Iris pigment epithelial cell (primary cell): Measurements from ENCODE around the gene MCU.
A peak's percentile ranks its signal among the peaks of the same experiment; 100 is the strongest.

ENCODE experiments used
- DNase-seq: peaks from one replicate; pipeline ENCODE4 v3.0.0-alpha.2; 2011; ENCODE audit warnings: low read depth

The MCU gene

DNA sequence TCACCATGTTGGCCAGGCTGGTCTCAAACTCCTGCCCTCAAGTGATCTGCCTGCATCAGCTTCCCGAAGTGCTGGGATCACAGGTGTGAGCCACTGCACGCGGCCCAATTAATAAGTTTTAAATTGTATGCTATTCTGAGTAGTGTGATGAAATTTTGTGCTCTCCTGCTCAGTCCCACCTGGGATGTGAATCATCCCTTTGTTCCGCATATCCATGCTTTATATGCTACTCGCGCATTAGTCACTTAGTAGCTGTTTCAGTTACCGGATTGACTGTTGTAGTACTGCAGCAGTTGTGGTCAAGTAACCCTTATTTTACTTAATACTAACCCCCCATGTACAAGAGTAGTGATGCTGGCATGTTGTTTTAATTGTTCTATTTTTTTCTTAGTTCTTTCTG, 154.3 kb downstream of the MCU start:
- peak; percentile 89 for DNase-seq

GRCh38 chr10:72847681-72848080, 155.7 kb downstream of the MCU start:
- DNase-seq: peak; percentile 41

- no peak for DNase-seq
Measured at GRCh38 chr10:72850861-72851260, 158.9 kb downstream of the MCU start.

- no peak for DNase-seq
Measured at GRCh38 chr10:72851509-72851908, 159.6 kb downstream of the MCU start.

- no peak for DNase-seq
Measured at GRCh38 chr10:72852508-72852907, 160.6 kb downstream of the MCU start.

DNA sequence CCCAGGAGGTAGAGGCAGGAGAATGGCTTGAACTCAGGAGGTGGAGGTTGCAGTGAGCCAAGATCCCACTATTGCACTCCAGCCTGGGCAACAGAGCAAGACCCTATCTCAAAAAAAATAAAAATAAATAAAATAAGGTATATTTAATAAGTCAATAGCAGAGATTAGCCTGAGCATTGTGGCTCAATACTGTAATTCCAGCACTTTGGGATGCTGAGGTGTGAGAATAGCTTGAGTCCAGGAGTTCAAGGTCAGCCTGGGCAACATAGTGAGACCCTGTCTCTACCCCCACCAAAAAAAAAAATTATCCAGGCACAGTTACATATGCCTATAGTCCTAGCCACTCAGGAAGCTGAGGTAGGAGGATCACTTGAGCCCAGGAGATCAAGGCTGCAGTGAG, 163.2 kb downstream of the MCU start:
- no peak for DNase-seq

DNA sequence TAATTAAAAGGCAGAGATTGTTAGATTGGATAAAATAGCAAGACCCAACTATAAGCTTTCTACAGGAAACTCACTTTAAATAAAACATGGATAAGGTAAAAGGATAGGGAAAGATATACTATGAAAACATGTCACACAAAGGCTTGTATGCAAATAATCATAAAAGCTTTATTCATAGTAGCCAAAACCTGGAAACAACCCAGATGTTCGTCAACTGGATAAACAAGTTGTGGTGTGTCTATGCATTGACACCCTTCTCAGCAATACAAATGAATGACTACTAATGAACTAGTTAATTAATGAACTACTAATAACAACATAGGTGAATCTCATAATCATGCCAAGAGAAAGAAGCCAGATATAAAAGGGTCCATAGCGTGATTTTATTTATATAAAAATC, 163.8 kb downstream of the MCU start:
- no peak for DNase-seq

GRCh38 chr10:72858067-72858466, 166.1 kb downstream of the MCU start:
- DNase-seq: no peak

GRCh38 chr10:72862957-72863356, 171.0 kb downstream of the MCU start:
- no peak for DNase-seq

- peak; percentile 40 for DNase-seq
Measured at GRCh38 chr10:72875250-72876055, 183.5 kb downstream of the MCU start.

GRCh38 chr10:72879245-72879644, 187.3 kb downstream of the MCU start:
- no peak for DNase-seq

GRCh38 chr10:72881291-72881690, 189.3 kb downstream of the MCU start:
- no peak for DNase-seq

GRCh38 chr10:72883861-72884260, 191.9 kb downstream of the MCU start:
- no peak for DNase-seq

GRCh38 chr10:72885953-72886352, 194.0 kb downstream of the MCU start:
- DNase-seq: no peak

DNA sequence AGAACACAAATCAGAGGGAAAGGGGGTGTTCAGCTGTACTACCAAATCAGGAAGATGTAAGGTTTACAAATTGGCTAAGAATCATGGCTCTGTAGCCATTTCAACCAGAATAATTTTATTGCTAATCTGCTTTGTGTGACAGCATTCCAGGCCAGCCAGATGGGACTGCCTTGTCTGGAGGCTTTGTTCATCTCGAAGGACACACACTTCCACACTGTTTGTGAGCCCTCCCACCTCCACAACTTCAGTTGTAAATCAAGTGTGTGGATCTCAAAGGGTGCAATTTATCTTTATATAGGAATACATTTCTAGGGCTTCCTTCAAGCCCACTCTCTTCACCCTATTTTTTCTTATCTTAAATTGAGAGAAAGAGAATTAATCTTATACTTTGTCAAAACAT, 194.7 kb downstream of the MCU start:
- no peak for DNase-seq

DNA sequence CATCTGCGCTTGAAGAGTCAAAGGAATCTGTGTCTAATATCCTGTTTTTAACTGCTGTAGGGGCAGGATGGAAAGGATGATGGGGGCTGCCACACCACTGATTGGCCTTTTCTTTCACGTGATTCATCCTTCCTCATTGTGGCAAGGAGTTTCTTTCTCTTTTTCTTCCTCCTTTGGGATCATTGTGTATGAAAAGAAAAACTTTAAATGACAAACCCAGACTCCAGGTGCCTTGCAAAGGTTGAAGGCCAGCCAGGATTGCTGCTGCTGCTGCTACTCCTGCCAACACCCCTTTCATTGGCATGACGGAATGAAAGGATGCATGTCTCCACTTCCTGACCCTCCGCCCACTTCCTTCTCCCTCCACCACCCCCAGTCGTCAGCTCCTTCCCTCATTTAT, 195.1 kb downstream of the MCU start:
- peak; percentile 15 for DNase-seq

- no peak for DNase-seq
Measured at GRCh38 chr10:72888151-72888638, 196.3 kb downstream of the MCU start.

DNA sequence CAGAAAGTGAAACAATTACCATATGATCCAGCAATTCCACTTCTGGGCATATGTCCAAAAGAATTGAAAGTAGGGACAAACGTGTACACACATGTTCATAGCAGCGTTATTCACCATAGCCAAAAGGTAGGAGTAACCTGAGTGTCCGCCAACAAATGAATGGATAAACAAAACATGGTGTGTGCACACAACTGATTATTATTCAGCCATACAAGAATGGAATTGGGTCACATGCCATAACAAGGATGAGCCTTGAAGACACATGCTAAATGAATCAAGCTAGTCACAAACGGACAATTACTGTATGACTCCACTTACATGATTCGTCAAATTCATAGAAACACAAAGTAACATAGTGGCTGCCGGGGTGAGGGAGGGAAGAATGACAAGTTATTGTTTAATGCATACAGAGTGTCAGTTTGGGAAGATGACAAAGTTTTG, 197.5 kb downstream of the MCU start:
- peak; percentile 45 for DNase-seq

GRCh38 chr10:72890086-72890485, 198.1 kb downstream of the MCU start:
- no peak for DNase-seq

- DNase-seq: no peak
Measured at GRCh38 chr10:72893136-72893798, 201.3 kb downstream of the MCU start, which contains the start of gene OIT3. OIT3 (plus strand) TSS chr10:72893739; CDS start chr10:72893799, 60 bp downstream.

DNA sequence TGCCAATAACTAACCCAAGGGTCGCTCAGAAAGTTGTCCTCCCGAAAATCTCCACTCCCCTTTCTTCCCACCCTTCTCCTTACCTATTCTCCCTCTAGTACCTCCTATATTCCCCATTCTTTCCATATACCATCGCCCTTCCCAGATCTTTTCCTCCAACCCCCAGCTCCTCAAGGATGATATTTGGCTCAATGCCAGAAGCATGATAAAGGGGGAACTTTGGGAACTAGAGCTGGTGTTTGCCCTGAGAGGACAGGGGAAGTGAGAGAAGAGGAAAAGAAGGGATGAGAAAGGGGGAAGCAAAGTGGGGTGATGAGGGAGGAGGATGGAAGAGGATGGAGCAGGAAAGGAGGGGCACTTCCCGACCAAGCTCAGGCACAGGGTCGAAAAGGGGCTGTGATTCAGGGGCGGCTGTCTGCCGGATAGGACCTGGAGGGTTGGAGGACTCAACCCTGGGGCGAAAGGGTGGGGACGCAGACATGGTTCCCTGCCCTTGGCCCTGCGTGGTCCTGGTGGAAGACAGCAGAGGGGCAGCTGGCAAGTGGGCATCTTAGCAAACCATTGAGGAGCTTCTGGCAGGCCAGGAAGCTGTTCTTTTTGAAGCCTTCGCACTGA, 203.4 kb downstream of the MCU start:
- DNase-seq: no peak

- no peak for DNase-seq
Measured at GRCh38 chr10:72898616-72899015, 206.7 kb downstream of the MCU start.

GRCh38 chr10:72899545-72899944, 207.6 kb downstream of the MCU start:
- DNase-seq: no peak
